HG03469 (cell line): ENCODE data around the gene SIAH3.
"Not testable (repeated sequence)": the region's sequence is repeated elsewhere in the genome, so short reads cannot be mapped to it uniquely, and the experiment has no call there.

Source experiments
- ATAC-seq: cut with Tn5 transposase; IDR thresholded peaks from one replicate; pipeline ENCODE4 v1.9.1; 2021; ENCODE audit warnings: mild to moderate bottlenecking, moderate library complexity, moderate number of reproducible peaks; ENCODE audit not compliant: unreplicated experiment

Gene SIAH3

GRCh38 chr13:45784755-45785675 lies 66.5 kb downstream of the SIAH3 start:
- no peak for ATAC-seq

- ATAC-seq: no peak
Observed at GRCh38 chr13:45783346-45784043, 68.1 kb downstream of the SIAH3 start.

GRCh38 chr13:45782327-45783045 lies 69.1 kb downstream of the SIAH3 start:
- ATAC-seq: no peak

- no peak for ATAC-seq
Observed at GRCh38 chr13:45781553-45782326, 69.8 kb downstream of the SIAH3 start.

GRCh38 chr13:45779901-45780300 lies 71.7 kb downstream of the SIAH3 start:
- ATAC-seq: no peak

GRCh38 chr13:45778882-45779281 lies 72.7 kb downstream of the SIAH3 start:
- ATAC-seq: no peak

GRCh38 chr13:45776748-45777147 lies 74.8 kb downstream of the SIAH3 start:
- no peak for ATAC-seq

GRCh38 chr13:45775401-45775963 lies 76.1 kb downstream of the SIAH3 start:
- ATAC-seq: no peak

GRCh38 chr13:45773944-45774343 lies 77.6 kb downstream of the SIAH3 start:
- no peak for ATAC-seq

GRCh38 chr13:45773236-45773635 lies 78.3 kb downstream of the SIAH3 start:
- no peak for ATAC-seq

- no peak for ATAC-seq
Observed at GRCh38 chr13:45770886-45771285, 80.7 kb downstream of the SIAH3 start.

- ATAC-seq: no peak
Observed at GRCh38 chr13:45768656-45769479, 82.7 kb downstream of the SIAH3 start.

GRCh38 chr13:45765464-45765863 lies 86.1 kb downstream of the SIAH3 start:
- ATAC-seq: no peak

- no peak for ATAC-seq
Observed at GRCh38 chr13:45763419-45763818, 88.1 kb downstream of the SIAH3 start.

GRCh38 chr13:45757589-45757988 lies 94.0 kb downstream of the SIAH3 start:
- ATAC-seq: not testable (repeated sequence)

GRCh38 chr13:45756498-45756897 lies 95.1 kb downstream of the SIAH3 start:
- ATAC-seq: not testable (repeated sequence)

- no peak for ATAC-seq
Observed at GRCh38 chr13:45752510-45752909, 99.0 kb downstream of the SIAH3 start.

- no peak for ATAC-seq
Observed at GRCh38 chr13:45751885-45752284, 99.7 kb downstream of the SIAH3 start.

- no peak for ATAC-seq
Observed at GRCh38 chr13:45750566-45750965, 101.0 kb downstream of the SIAH3 start.
